ENCODE results near the gene FOXP1.

FOXP1 gene

GRCh38 chr3:71247221-71247957 is 336.1 kb downstream of the FOXP1 start:
- Histone ChIP-seq H3K9me3 (ENCODE audit: control insufficient read depth in 1 of 2, low read length in 2 of 2) (no peaks in the 10 kb centered on the region), H3K9ac (ENCODE audit: low read depth in 1 of 2, low read length in 2 of 2) (no peak overlapping the region), H3K4me3 (ENCODE audit: low read depth in 1 of 2, low read length in 2 of 2) (no peak overlapping the region), H3K36me3 (ENCODE audit: control insufficient read depth in 1 of 2, insufficient read depth in 2 of 2, low read length in 2 of 2) (no peaks in the 10 kb centered on the region), H3K27me3 (ENCODE audit: control insufficient read depth in 1 of 2, insufficient read depth in 2 of 2, low read length in 2 of 2) (no peaks in the 10 kb centered on the region), H3K4me1 (ENCODE audit: control insufficient read depth in 1 of 2, insufficient read depth in 2 of 2, low read length in 2 of 2) (peaks cover 32 to 36% of the 10 kb centered on the region in 2 donors), H3K27ac (ENCODE audit: low read depth, low read length) (no peak overlapping the region)

- no peaks in the 10 kb centered on the region for H3K27me3 ChIP-seq (ENCODE audit: control insufficient read depth in 1 of 2, insufficient read depth in 2 of 2, low read length in 2 of 2)
- peak overlapping the region in 1 of 2 donors; percentile 48 for H3K4me3 ChIP-seq (ENCODE audit: low read depth in 1 of 2, low read length in 2 of 2)
- no peaks in the 10 kb centered on the region for H3K9me3 ChIP-seq (ENCODE audit: control insufficient read depth in 1 of 2, low read length in 2 of 2)
- no peaks in the 10 kb centered on the region for H3K36me3 ChIP-seq (ENCODE audit: control insufficient read depth in 1 of 2, insufficient read depth in 2 of 2, low read length in 2 of 2)
- no peak overlapping the region for H3K9ac ChIP-seq (ENCODE audit: low read depth in 1 of 2, low read length in 2 of 2)
- peaks cover 30 to 32% of the 10 kb centered on the region in 2 donors for H3K4me1 ChIP-seq (ENCODE audit: control insufficient read depth in 1 of 2, insufficient read depth in 2 of 2, low read length in 2 of 2)
- no peak overlapping the region for H3K27ac ChIP-seq (ENCODE audit: low read depth, low read length)
These were observed 337.3 kb downstream of the FOXP1 start for GRCh38 chr3:71245971-71246880.

GRCh38 chr3:71244826-71245488 is 338.6 kb downstream of the FOXP1 start:
- Histone ChIP-seq H3K27me3 (ENCODE audit: control insufficient read depth in 1 of 2, insufficient read depth in 2 of 2, low read length in 2 of 2) (no peaks in the 10 kb centered on the region), H3K4me3 (ENCODE audit: low read depth in 1 of 2, low read length in 2 of 2) (peak overlapping the region in 1 of 2 donors; percentile 19), H3K9ac (ENCODE audit: low read depth in 1 of 2, low read length in 2 of 2) (no peak overlapping the region), H3K9me3 (ENCODE audit: control insufficient read depth in 1 of 2, low read length in 2 of 2) (no peaks in the 10 kb centered on the region), H3K27ac (ENCODE audit: low read depth, low read length) (no peak overlapping the region), H3K36me3 (ENCODE audit: control insufficient read depth in 1 of 2, insufficient read depth in 2 of 2, low read length in 2 of 2) (no peaks in the 10 kb centered on the region), H3K4me1 (ENCODE audit: control insufficient read depth in 1 of 2, insufficient read depth in 2 of 2, low read length in 2 of 2) (peaks cover 30 to 32% of the 10 kb centered on the region in 2 donors)

GRCh38 chr3:71244153-71244825 is 339.2 kb downstream of the FOXP1 start:
- Histone ChIP-seq H3K27ac (ENCODE audit: low read depth, low read length) (no peak overlapping the region), H3K27me3 (ENCODE audit: control insufficient read depth in 1 of 2, insufficient read depth in 2 of 2, low read length in 2 of 2) (no peaks in the 10 kb centered on the region), H3K36me3 (ENCODE audit: control insufficient read depth in 1 of 2, insufficient read depth in 2 of 2, low read length in 2 of 2) (no peaks in the 10 kb centered on the region), H3K9ac (ENCODE audit: low read depth in 1 of 2, low read length in 2 of 2) (no peak overlapping the region), H3K4me3 (ENCODE audit: low read depth in 1 of 2, low read length in 2 of 2) (peak overlapping the region in 1 of 2 donors; percentile 19), H3K9me3 (ENCODE audit: control insufficient read depth in 1 of 2, low read length in 2 of 2) (no peaks in the 10 kb centered on the region), H3K4me1 (ENCODE audit: control insufficient read depth in 1 of 2, insufficient read depth in 2 of 2, low read length in 2 of 2) (peaks cover 25 to 29% of the 10 kb centered on the region in 2 donors)

GRCh38 chr3:71243229-71243628 is 340.3 kb downstream of the FOXP1 start:
- H3K4me3 ChIP-seq (ENCODE audit: low read depth in 1 of 2, low read length in 2 of 2), result no peak overlapping the region
- no peaks in the 10 kb centered on the region for H3K9me3 ChIP-seq (ENCODE audit: control insufficient read depth in 1 of 2, low read length in 2 of 2)
- H3K4me1 ChIP-seq (ENCODE audit: control insufficient read depth in 1 of 2, insufficient read depth in 2 of 2, low read length in 2 of 2), result peaks cover 24 to 25% of the 10 kb centered on the region in 2 donors
- H3K27ac ChIP-seq (ENCODE audit: low read depth, low read length), result no peak overlapping the region
- no peak overlapping the region for H3K9ac ChIP-seq (ENCODE audit: low read depth in 1 of 2, low read length in 2 of 2)
- no peaks in the 10 kb centered on the region for H3K27me3 ChIP-seq (ENCODE audit: control insufficient read depth in 1 of 2, insufficient read depth in 2 of 2, low read length in 2 of 2)
- no peaks in the 10 kb centered on the region for H3K36me3 ChIP-seq (ENCODE audit: control insufficient read depth in 1 of 2, insufficient read depth in 2 of 2, low read length in 2 of 2)

- Histone ChIP-seq H3K9ac (ENCODE audit: low read depth in 1 of 2, low read length in 2 of 2) (no peak overlapping the region), H3K27ac (ENCODE audit: low read depth, low read length) (no peak overlapping the region), H3K36me3 (ENCODE audit: control insufficient read depth in 1 of 2, insufficient read depth in 2 of 2, low read length in 2 of 2) (no peaks in the 10 kb centered on the region), H3K27me3 (ENCODE audit: control insufficient read depth in 1 of 2, insufficient read depth in 2 of 2, low read length in 2 of 2) (no peaks in the 10 kb centered on the region), H3K4me3 (ENCODE audit: low read depth in 1 of 2, low read length in 2 of 2) (no peak overlapping the region), H3K9me3 (ENCODE audit: control insufficient read depth in 1 of 2, low read length in 2 of 2) (no peaks in the 10 kb centered on the region), H3K4me1 (ENCODE audit: control insufficient read depth in 1 of 2, insufficient read depth in 2 of 2, low read length in 2 of 2) (peaks cover 18 to 31% of the 10 kb centered on the region in 2 donors)
These were observed 341.5 kb downstream of the FOXP1 start for GRCh38 chr3:71241981-71242560.

GRCh38 chr3:71241246-71241901 is 342.2 kb downstream of the FOXP1 start:
- H3K27me3 ChIP-seq (ENCODE audit: control insufficient read depth in 1 of 2, insufficient read depth in 2 of 2, low read length in 2 of 2), result no peaks in the 10 kb centered on the region
- no peak overlapping the region for H3K27ac ChIP-seq (ENCODE audit: low read depth, low read length)
- H3K9ac ChIP-seq (ENCODE audit: low read depth in 1 of 2, low read length in 2 of 2), result no peak overlapping the region
- no peaks in the 10 kb centered on the region for H3K9me3 ChIP-seq (ENCODE audit: control insufficient read depth in 1 of 2, low read length in 2 of 2)
- H3K4me1 ChIP-seq (ENCODE audit: control insufficient read depth in 1 of 2, insufficient read depth in 2 of 2, low read length in 2 of 2), result peaks cover 18 to 27% of the 10 kb centered on the region in 2 donors
- no peak overlapping the region for H3K4me3 ChIP-seq (ENCODE audit: low read depth in 1 of 2, low read length in 2 of 2)
- no peaks in the 10 kb centered on the region for H3K36me3 ChIP-seq (ENCODE audit: control insufficient read depth in 1 of 2, insufficient read depth in 2 of 2, low read length in 2 of 2)

- Histone ChIP-seq H3K27me3 (ENCODE audit: control insufficient read depth in 1 of 2, insufficient read depth in 2 of 2, low read length in 2 of 2) (no peaks in the 10 kb centered on the region), H3K9ac (ENCODE audit: low read depth in 1 of 2, low read length in 2 of 2) (no peak overlapping the region), H3K9me3 (ENCODE audit: control insufficient read depth in 1 of 2, low read length in 2 of 2) (no peaks in the 10 kb centered on the region), H3K4me3 (ENCODE audit: low read depth in 1 of 2, low read length in 2 of 2) (no peak overlapping the region), H3K4me1 (ENCODE audit: control insufficient read depth in 1 of 2, insufficient read depth in 2 of 2, low read length in 2 of 2) (peaks cover 7 to 15% of the 10 kb centered on the region in 2 donors), H3K36me3 (ENCODE audit: control insufficient read depth in 1 of 2, insufficient read depth in 2 of 2, low read length in 2 of 2) (no peaks in the 10 kb centered on the region), H3K27ac (ENCODE audit: low read depth, low read length) (no peak overlapping the region)
These were observed 343.5 kb downstream of the FOXP1 start for GRCh38 chr3:71240034-71240433.

- Histone ChIP-seq H3K4me3 (ENCODE audit: low read depth in 1 of 2, low read length in 2 of 2) (no peak overlapping the region), H3K4me1 (ENCODE audit: control insufficient read depth in 1 of 2, insufficient read depth in 2 of 2, low read length in 2 of 2) (peaks cover 0 to 9% of the 10 kb centered on the region in 2 donors), H3K27ac (ENCODE audit: low read depth, low read length) (no peak overlapping the region), H3K27me3 (ENCODE audit: control insufficient read depth in 1 of 2, insufficient read depth in 2 of 2, low read length in 2 of 2) (no peaks in the 10 kb centered on the region), H3K9me3 (ENCODE audit: control insufficient read depth in 1 of 2, low read length in 2 of 2) (no peaks in the 10 kb centered on the region), H3K9ac (ENCODE audit: low read depth in 1 of 2, low read length in 2 of 2) (no peak overlapping the region), H3K36me3 (ENCODE audit: control insufficient read depth in 1 of 2, insufficient read depth in 2 of 2, low read length in 2 of 2) (peaks cover 0 to 3% of the 10 kb centered on the region in 2 donors)
These were observed 345.2 kb downstream of the FOXP1 start for GRCh38 chr3:71238355-71238757.

All from duodenal mucosa (tissue), 2 donors.